DOHH2 (cell line): Measurements from ENCODE around the gene COL20A1.

ENCODE experiments used
- H3F3A ChIP-seq: fragments of 200-600 bp; sonication (generic), shearing (Covaris generic); 2 replicates; pipeline ENCODE4 v1.6.0; 2016; ENCODE audit warnings: antibody characterized with exemption, mild to moderate bottlenecking; ENCODE audit not compliant: control insufficient read depth, insufficient read depth
- H3K27ac ChIP-seq: fragments of 200-600 bp; sonication (generic); 2 replicates; pipeline ENCODE4 v1.5.1; 2014; ENCODE audit warnings: low read depth, mild to moderate bottlenecking, low read length, moderate library complexity
- H3K27me3 ChIP-seq: fragments of 200-600 bp; sonication (generic); 2 replicates; pipeline ENCODE4 v1.6.1; 2014; ENCODE audit warnings: mild to moderate bottlenecking, low read length, mixed read lengths; ENCODE audit not compliant: control insufficient read depth
- H3K36me3 ChIP-seq: fragments of 200-600 bp; sonication (generic); 2 replicates; pipeline ENCODE4 v1.6.1; 2014; ENCODE audit warnings: mild to moderate bottlenecking, low read length, moderate library complexity, mixed read lengths; ENCODE audit not compliant: control insufficient read depth
- H3K4me1 ChIP-seq: fragments of 200-600 bp; sonication (generic); 2 replicates; pipeline ENCODE4 v1.6.1; 2014; ENCODE audit warnings: mild to moderate bottlenecking, low read length, mixed read lengths; ENCODE audit not compliant: control insufficient read depth
- H3K4me2 ChIP-seq: fragments of 200-600 bp; sonication (generic); 2 replicates; pipeline ENCODE4 v1.6.0; 2014; ENCODE audit warnings: mild to moderate bottlenecking, low read length, moderate library complexity
- H3K4me3 ChIP-seq: fragments of 200-600 bp; sonication (generic); 2 replicates; pipeline ENCODE4 v1.5.1; 2014; ENCODE audit warnings: mild to moderate bottlenecking, low read length, mixed read lengths
- H3K79me2 ChIP-seq: fragments of 200-600 bp; sonication (generic); 2 replicates; pipeline ENCODE4 v1.6.1; 2014; ENCODE audit warnings: mild to moderate bottlenecking, low read length, mixed read lengths; ENCODE audit not compliant: control insufficient read depth
- H3K9me2 ChIP-seq: fragments of 200-600 bp; sonication (generic); replicated peaks from 2 replicates; pipeline ENCODE4 v1.6.1; 2014; ENCODE audit warnings: mild to moderate bottlenecking, low read length, mixed read lengths; ENCODE audit not compliant: control insufficient read depth
- H3K9me3 ChIP-seq: fragments of 200-600 bp; sonication (generic); 2 replicates; pipeline ENCODE4 v1.6.1; 2014; ENCODE audit warnings: antibody characterized with exemption, low read length, mixed read lengths; ENCODE audit not compliant: control insufficient read depth, insufficient read depth
- H4K20me1 ChIP-seq: fragments of 200-600 bp; sonication (generic); 2 replicates; pipeline ENCODE4 v1.6.0; 2014; ENCODE audit warnings: low read depth, mild to moderate bottlenecking, antibody characterized with exemption, low read length, moderate library complexity; ENCODE audit not compliant: control insufficient read depth, insufficient read depth
- EZH2phosphoT487 ChIP-seq: fragments of 200-600 bp; sonication (generic); IDR thresholded peaks from 2 replicates; pipeline ENCODE4 v1.6.1; 2017; ENCODE audit warnings: borderline replicate concordance, mild to moderate bottlenecking, antibody characterized with exemption, low read length, moderate library complexity, mixed read lengths
- TF ChIP-seq, protein P1 (sequence below): fragments of 200-600 bp; sonication (generic); IDR thresholded peaks from one replicate; pipeline ENCODE4 v1.5.1; 2014; ENCODE audit warnings: antibody characterized with exemption, mild to moderate bottlenecking, low read depth, low read length; ENCODE audit not compliant: poor library complexity, severe bottlenecking

COL20A1 gene

DNA sequence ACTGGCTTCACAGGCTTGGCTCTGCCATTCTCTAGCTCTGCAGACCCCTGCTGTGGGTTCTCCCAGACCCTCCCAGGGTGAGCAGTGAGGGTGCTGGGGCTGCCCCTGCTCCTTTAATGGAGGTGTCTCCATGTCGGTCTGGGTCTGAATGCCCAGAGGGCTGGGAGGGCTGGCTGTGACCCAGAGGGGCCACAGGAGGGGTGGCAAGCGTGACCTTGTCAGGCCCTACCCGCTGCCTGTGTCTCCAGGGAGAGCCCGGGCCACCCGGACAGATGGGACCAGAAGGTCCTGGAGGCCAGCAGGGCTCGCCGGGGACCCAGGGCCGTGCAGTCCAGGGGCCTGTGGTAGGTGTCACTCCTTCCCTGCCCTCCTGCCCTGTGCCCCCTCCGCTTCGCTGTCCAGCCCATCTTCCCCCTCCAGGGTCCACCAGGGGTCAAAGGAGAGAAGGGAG lies 32.1 kb downstream of the COL20A1 start:
- Histone ChIP-seq H3K9me2 (no peaks in the 10 kb centered on the region), H3K27ac (no peak overlapping the region), H4K20me1 (no peaks in the 10 kb centered on the region), H3K4me3 (no peak overlapping the region), H3K4me1 (peaks cover 23% of the 10 kb centered on the region), H3K27me3 (peaks cover 5% of the 10 kb centered on the region; the same call in 1 of the 2 replicates), H3K36me3 (no peaks in the 10 kb centered on the region), H3K4me2 (no peak overlapping the region), H3F3A (peaks cover 14% of the 10 kb centered on the region), H3K9me3 (peaks cover 10% of the 10 kb centered on the region; the same call in 1 of the 2 replicates), H3K79me2 (no peaks in the 10 kb centered on the region)
- TF ChIP-seq EZH2phosphoT487 = no peak
- TF ChIP-seq, protein P1, sequence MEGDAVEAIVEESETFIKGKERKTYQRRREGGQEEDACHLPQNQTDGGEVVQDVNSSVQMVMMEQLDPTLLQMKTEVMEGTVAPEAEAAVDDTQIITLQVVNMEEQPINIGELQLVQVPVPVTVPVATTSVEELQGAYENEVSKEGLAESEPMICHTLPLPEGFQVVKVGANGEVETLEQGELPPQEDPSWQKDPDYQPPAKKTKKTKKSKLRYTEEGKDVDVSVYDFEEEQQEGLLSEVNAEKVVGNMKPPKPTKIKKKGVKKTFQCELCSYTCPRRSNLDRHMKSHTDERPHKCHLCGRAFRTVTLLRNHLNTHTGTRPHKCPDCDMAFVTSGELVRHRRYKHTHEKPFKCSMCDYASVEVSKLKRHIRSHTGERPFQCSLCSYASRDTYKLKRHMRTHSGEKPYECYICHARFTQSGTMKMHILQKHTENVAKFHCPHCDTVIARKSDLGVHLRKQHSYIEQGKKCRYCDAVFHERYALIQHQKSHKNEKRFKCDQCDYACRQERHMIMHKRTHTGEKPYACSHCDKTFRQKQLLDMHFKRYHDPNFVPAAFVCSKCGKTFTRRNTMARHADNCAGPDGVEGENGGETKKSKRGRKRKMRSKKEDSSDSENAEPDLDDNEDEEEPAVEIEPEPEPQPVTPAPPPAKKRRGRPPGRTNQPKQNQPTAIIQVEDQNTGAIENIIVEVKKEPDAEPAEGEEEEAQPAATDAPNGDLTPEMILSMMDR = no peak

DNA sequence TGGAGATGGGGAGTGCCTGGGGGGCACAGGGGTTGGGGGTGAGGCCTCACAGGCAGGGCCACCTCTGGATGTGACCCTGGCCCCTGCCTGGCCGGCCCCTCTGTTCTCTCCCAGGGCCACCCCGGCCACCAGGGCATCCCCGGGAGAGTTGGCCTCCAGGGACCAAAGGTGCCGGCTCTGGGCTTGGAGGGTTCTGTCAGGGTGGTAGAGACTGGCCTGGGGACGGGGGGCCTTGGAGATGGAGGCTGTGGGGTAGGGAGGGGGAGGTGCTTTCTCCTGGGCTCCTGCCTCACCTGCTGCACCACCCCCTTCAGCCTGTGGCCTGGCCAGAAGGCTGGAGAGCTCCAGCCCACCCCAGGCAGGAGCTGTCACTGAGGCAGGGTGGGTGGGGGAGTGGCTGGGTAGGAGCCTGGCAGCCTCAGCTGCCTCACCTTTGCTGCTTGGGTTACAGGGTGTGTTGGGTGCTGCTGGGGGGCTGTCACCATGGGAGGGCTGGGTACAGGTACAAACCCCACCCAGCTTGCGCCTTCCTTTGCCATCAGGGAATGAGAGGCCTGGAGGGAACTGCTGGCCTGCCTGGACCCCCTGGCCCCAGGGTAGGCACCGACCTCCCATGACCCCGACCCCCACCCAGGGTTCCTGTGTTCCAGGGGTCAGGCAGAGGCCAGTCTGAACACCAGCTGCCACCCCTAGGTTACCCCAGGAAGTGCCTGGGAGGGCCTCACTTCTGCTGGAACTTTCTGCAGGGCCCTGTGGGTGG lies 32.7 kb downstream of the COL20A1 start:
- Histone ChIP-seq H3K9me2 (no peaks in the 10 kb centered on the region), H3K27ac (peak overlapping the region; percentile 83), H3K9me3 (peaks cover 10% of the 10 kb centered on the region; the same call in 1 of the 2 replicates), H3F3A (peaks cover 14% of the 10 kb centered on the region), H3K27me3 (peaks cover 5% of the 10 kb centered on the region; the same call in 1 of the 2 replicates), H3K4me1 (peaks cover 23% of the 10 kb centered on the region), H3K79me2 (no peaks in the 10 kb centered on the region), H4K20me1 (no peaks in the 10 kb centered on the region), H3K4me2 (peak overlapping the region; percentile 43), H3K4me3 (peak overlapping the region; percentile 45; the same call in 1 of the 2 replicates), H3K36me3 (no peaks in the 10 kb centered on the region)
- TF ChIP-seq EZH2phosphoT487 = no peak
- TF ChIP-seq, protein P1 = no peak

DNA sequence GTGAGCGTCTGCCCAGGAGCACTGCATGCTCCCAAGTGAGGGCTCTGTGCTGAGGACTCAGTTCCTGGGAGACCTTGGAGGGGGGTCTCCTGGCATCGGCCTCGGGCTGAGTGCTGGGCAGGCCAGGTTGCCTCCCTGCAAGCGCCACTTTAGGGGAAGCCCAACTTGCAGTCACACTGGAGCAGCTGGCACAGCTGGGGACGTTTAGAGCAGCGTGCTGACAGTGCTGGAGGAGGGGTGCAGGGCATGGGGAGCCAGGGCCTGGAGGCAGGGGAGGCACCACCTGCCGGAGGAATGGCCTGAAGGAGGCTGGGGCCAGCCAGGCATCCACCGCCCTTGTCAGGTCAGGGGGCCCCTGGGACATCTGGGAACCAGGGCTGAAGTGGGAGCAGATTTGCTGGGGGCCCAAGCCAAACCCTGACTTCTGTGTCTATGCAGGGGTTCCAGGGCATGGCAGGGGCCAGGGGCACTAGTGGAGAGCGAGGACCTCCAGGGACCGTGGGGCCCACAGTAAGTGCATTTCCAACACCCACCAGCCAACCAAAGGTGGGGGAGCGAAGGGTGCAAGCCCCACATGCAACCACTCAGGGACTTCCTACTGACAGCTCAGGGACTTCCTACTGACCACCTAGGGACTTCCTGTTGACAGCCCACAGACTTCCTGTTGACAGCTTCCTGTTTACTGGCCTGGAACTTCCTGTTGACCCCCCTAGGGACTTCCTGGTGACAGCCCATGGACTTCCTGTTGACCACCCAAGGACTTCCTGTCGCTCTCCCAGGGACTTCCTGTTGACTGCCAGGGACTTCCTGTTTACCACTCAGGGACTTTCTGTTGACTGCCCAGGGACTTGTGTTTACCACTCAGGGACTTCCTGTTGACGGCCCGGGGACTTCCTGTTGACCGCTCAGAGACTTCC lies 33.6 kb downstream of the COL20A1 start:
- TF ChIP-seq EZH2phosphoT487 = no peak
- TF ChIP-seq, protein P1 = no peak
- H3K4me2 ChIP-seq = peak overlapping the region; percentile 43
- H3K4me1 ChIP-seq = peaks cover 23% of the 10 kb centered on the region
- H3F3A ChIP-seq = peaks cover 14% of the 10 kb centered on the region
- no peaks in the 10 kb centered on the region for H3K79me2 ChIP-seq
- H3K27me3 ChIP-seq = peaks cover 5% of the 10 kb centered on the region; the same call in 1 of the 2 replicates
- H3K9me3 ChIP-seq = peaks cover 10% of the 10 kb centered on the region; the same call in 1 of the 2 replicates
- H3K27ac ChIP-seq = peak overlapping the region; percentile 83
- no peaks in the 10 kb centered on the region for H4K20me1 ChIP-seq
- H3K9me2 ChIP-seq = no peaks in the 10 kb centered on the region
- peak overlapping the region; percentile 45 for H3K4me3 ChIP-seq
- no peaks in the 10 kb centered on the region for H3K36me3 ChIP-seq
